Right forelimb (tissue), 1 donor: Measurements from ENCODE around the gene FOXD4L6.
"Not testable (repeated sequence)": the region's sequence is repeated elsewhere in the genome, so short reads cannot be mapped to it uniquely, and the experiment has no call there.

ENCODE experiments used
- DNase-seq: peaks from one replicate; pipeline ENCODE4 v3.0.0-alpha.2; 2018

Gene FOXD4L6

GRCh38 chr9:41128581-41128980 lies at the start of gene FOXD4L6:
TSS of gene FOXD4L6 (minus strand) at chr9:41128681. CDS start at chr9:41128383, 298 bp downstream.
- DNase-seq, result not testable (repeated sequence)

GRCh38 chr9:41174994-41175393 lies 46.5 kb upstream of the FOXD4L6 start:
- DNase-seq, result not testable (repeated sequence)

GRCh38 chr9:41150116-41150515 lies 21.6 kb upstream of the FOXD4L6 start:
- DNase-seq, result not testable (repeated sequence)

GRCh38 chr9:41141878-41142277 lies 13.4 kb upstream of the FOXD4L6 start:
- not testable (repeated sequence) for DNase-seq

- DNase-seq, result not testable (repeated sequence)
Observed at GRCh38 chr9:41126746-41127446, 1.6 kb downstream of the FOXD4L6 start.

GRCh38 chr9:41125936-41126335 lies 2.5 kb downstream of the FOXD4L6 start:
- DNase-seq, result not testable (repeated sequence)

GRCh38 chr9:41125109-41125658 lies 3.3 kb downstream of the FOXD4L6 start:
- not testable (repeated sequence) for DNase-seq

- not testable (repeated sequence) for DNase-seq
Observed at GRCh38 chr9:41124250-41125108, 4.0 kb downstream of the FOXD4L6 start.

GRCh38 chr9:41123812-41124211 lies 4.7 kb downstream of the FOXD4L6 start:
- not testable (repeated sequence) for DNase-seq

GRCh38 chr9:41123396-41123795 lies 5.1 kb downstream of the FOXD4L6 start:
- not testable (repeated sequence) for DNase-seq

GRCh38 chr9:41120696-41121095 lies 7.8 kb downstream of the FOXD4L6 start:
- DNase-seq, result not testable (repeated sequence)

- not testable (repeated sequence) for DNase-seq
Observed at GRCh38 chr9:41119719-41120118, 8.8 kb downstream of the FOXD4L6 start.

- not testable (repeated sequence) for DNase-seq
Observed at GRCh38 chr9:41119311-41119710, 9.2 kb downstream of the FOXD4L6 start.

- DNase-seq, result not testable (repeated sequence)
Observed at GRCh38 chr9:41113348-41113747, 15.1 kb downstream of the FOXD4L6 start.

- not testable (repeated sequence) for DNase-seq
Observed at GRCh38 chr9:41111414-41111813, 17.1 kb downstream of the FOXD4L6 start.

GRCh38 chr9:41110913-41111312 lies 17.6 kb downstream of the FOXD4L6 start:
- DNase-seq, result not testable (repeated sequence)

GRCh38 chr9:41109253-41109652 lies 19.2 kb downstream of the FOXD4L6 start:
- DNase-seq, result not testable (repeated sequence)

- not testable (repeated sequence) for DNase-seq
Observed at GRCh38 chr9:41108816-41109215, 19.7 kb downstream of the FOXD4L6 start.

- not testable (repeated sequence) for DNase-seq
Observed at GRCh38 chr9:41106472-41107116, 21.9 kb downstream of the FOXD4L6 start.

GRCh38 chr9:41105557-41106253 lies 22.8 kb downstream of the FOXD4L6 start:
- not testable (repeated sequence) for DNase-seq

GRCh38 chr9:41104542-41104941 lies 23.9 kb downstream of the FOXD4L6 start:
- DNase-seq, result not testable (repeated sequence)

GRCh38 chr9:41100508-41100907 lies 28.0 kb downstream of the FOXD4L6 start:
- not testable (repeated sequence) for DNase-seq
